ENCODE data around the gene ZNF615. TPM values are rescaled to one million over a fixed set of nuclear protein-coding genes. Genes with fewer than 3 reads are reported as not detected.

Gene ZNF615
- total RNA-seq = 10.3 and 17.2 TPM in 2 replicates

DNA sequence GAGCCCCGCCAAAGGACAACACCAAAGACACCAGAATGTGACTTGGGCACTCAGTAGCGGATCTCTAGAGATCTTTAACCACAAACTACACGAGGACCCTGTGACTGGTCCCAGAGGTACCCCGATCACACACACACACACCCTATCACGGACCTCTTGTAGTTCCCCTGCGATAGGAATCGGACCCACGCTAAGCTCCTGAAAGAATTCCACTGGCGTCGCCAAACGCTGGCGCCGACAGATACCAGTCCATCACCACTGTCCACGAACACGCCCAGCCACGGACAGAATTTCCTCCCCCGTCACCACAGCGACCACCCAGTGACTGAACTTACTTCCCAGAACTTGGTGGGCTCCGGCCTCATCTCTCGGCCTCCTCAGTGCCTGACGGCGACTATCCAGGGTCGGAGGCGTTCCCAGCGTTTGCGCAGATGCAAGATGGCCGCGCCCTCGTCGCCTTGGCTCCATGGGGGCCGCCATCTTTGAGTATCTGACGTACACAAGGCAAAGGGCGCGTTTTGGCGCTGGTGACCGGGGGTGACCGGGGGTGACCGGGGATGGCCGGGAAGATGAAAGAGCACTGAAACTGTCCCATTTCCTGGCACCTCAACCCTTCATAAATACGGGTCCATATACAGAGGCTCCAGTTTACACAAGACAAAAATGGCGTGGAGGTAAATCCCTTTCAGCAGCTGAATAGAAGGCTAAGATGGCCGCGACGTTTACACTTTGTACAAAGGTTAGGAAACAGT lies at the start of gene ZNF615:
ZNF615 (minus strand) TSS at position 406 of the 752 bp plus-strand sequence. CDS start 4,500 bp downstream, outside the sequence.

DNA sequence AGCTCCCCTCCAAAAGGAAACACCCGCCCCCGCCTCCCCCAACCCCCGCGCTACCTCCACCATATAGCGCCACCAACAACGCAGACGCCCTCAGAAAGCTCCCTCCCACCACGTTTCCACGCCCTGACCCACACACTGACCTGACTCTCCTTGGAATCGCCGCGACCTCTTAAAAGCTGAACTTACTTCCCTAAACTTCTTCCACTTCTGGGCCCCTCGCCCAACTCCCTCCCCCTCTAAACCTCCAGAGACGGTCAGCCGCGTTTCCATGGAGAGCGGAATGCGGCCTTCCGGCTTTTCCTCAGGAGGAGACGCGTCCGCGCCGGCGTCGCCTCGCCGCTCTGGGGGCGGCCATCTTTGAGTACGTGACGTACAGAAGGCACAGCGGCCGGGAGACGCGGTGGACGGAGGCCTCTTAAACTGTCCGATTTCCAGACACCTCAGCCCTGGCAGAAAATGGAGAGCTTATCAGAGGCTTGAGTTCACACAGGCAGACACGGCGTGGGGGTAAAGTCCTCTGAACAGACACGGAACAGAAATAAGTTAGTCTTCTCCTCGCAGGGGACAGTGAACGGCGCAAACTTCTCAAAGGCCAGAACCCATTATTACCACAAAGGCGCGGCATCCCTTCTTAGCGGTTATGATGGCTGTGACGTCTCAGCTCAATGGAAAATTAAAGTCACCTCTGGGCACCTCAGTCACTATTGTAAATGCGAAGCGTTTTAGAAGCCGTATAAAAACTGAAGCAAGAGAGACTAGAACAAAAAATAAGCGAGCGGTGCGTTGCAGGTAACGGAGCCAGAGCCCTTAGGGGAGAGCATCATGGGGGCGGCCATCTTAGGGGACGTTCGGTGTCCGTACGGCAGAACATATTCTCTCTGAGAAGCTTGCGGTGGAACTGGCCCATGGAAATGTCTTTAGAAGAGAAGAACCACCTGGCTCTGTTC lies 40.8 kb upstream of the ZNF615 start, which contains the start of gene ZNF432:
ZNF432 (minus strand) TSS at position 284 of the 947 bp plus-strand sequence. CDS start 1,970 bp downstream, outside the sequence.

DNA sequence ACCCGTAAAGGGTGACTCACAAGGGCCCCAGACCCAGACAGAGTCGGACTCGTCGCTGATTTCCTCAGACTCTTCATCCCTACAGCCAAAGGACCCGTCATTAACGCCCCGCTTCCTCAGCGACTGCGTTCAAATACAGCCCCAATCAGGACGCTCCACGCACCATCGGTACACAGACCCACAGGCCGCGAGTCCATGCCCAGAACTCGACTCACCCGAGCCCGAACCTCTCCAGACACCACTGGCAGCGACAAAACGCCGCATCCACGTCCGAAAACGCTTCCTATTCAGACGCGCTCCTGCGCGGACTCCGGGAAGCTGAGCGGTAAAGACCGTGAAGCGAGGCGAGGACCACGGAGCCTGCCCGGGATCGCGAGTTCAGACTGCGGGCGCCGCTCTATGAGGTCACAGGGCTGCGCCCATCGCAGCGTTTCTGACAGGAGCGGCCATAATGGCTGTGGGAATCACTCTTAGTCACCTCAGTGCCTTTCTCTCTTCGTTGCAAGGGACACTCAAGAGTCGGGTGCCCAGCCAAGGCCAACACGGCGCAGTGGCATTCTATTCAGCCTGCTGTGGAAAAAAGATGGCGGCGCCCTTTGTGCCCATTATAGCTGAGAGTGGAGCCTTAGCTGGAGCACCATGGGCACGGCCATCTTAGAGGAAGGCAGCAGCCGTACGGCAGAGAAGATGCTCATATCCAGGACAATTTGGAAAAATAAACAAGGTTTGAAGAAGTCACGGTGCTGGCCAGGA lies 20.2 kb upstream of the ZNF615 start, which contains the start of gene ZNF614:
ZNF614 (minus strand) TSS at position 353 of the 753 bp plus-strand sequence. CDS start 2,634 bp downstream, outside the sequence.

DNA sequence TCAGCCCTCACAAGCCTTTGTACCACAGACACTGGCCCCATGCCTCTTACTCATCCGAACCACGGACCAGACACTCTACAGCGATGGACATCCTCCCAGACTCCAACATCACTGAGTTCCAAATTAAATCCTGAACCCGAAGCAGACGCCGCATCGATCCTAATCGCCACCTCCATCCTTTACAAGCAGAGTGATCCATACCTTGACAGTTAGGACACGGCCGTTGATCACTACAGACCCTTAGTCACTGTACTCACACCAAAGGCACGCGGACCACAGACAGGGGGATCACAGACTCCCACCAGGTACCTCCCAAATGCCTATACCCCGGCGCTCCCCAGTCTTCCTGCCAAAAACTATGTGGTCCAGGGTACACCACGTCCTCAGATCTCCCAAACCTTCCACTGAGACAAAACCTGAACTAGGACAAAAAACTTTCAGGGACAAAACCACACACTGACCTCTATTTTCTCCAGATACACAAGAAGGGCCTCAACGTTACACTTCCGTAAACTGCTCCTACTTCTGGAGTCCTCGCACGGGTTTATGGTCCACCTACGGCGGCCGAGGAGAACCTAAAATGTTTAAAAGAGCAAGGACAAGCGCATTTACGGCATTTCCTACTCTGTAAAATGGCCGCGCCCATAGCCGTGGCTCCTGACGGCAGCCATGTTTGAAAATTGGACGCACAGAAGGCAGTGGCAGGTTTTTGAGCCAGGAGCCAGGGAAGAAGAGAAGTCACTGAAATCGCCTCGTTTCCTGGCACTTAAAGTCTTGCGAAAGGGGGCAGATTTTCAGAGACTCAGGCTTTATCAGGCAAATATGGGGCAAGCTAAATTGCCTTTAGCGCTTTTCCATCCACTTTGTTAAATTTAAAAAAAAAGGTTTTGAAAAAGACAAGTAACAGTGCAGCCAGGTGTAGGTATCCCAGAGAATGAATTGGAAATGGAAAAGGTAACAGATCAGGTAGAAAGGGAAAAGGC lies 21.4 kb downstream of the ZNF615 start, which contains the start of gene ZNF350:
ZNF350 (minus strand) TSS at position 532 of the 983 bp plus-strand sequence. CDS start 12,480 bp downstream, outside the sequence.

Other genes with a start within 250 kb of the ZNF615 start
- gene FPR2, start 247.0 kb downstream of the ZNF615 start, total RNA-seq = 0.07 TPM in 1 of 2 replicates, not detected in the other
- gene FPR3, start 213.1 kb downstream of the ZNF615 start, total RNA-seq = 0.07 and 0.17 TPM in 2 replicates
- gene ZNF577, start 120.3 kb downstream of the ZNF615 start, total RNA-seq = 7.6 and 8.3 TPM in 2 replicates
- 4.7 and 5.4 TPM in 2 replicates for gene ZNF649, start 103.2 kb downstream of the ZNF615 start, total RNA-seq
- gene ZNF613, start 80.7 kb downstream of the ZNF615 start, total RNA-seq = 5.7 and 7.6 TPM in 2 replicates
- gene ZNF350, start 21.4 kb downstream of the ZNF615 start, total RNA-seq = 8.3 and 10.7 TPM in 2 replicates
- 9.1 and 10.6 TPM in 2 replicates for gene ZNF614, start 20.2 kb upstream of the ZNF615 start, total RNA-seq
- 9.3 and 12.9 TPM in 2 replicates for gene ZNF432, start 40.6 kb upstream of the ZNF615 start, total RNA-seq
- 22.6 and 23.6 TPM in 2 replicates for gene ZNF841, start 87.6 kb upstream of the ZNF615 start, total RNA-seq
- 11.3 and 13.2 TPM in 2 replicates for gene ZNF616, start 131.7 kb upstream of the ZNF615 start, total RNA-seq
- 7.6 and 11.1 TPM in 2 replicates for gene ZNF836, start 163.4 kb upstream of the ZNF615 start, total RNA-seq
- gene PPP2R1A, start 181.8 kb upstream of the ZNF615 start, total RNA-seq = 238 and 278 TPM in 2 replicates